Amniotic stem cell (primary cell): ENCODE measurements around the gene BCL2L2.
A peak's percentile ranks its signal among the peaks of the same experiment; 100 is the strongest.
"Not testable (repeated sequence)": the region's sequence is repeated elsewhere in the genome, so short reads cannot be mapped to it uniquely, and the experiment has no call there.

ENCODE experiments used
- DNase-seq: peaks from one replicate; lab custom pipeline; 2025; lab: John Stamatoyannopoulos, UW

BCL2L2 gene

DNA sequence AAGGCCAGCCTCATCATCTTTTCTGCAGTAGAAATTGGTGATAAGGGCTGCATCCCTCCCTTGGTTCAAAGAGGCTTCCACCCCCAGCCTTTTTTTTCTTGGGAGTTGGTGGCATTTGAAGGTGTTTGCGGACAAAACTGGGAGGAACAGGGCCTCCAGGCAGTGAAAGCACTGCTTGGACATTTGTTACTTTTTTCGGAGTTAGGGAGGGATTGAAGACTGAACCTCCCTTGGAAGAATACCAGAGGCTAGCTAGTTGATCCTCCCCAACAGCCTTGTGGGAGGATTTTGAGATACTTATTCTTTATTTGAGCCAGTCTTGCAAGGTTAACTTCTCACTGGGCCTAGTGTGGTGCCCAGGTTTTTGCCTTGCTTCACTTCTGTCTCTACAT is 17.8 kb downstream of the BCL2L2 start:
- no peak for DNase-seq

GRCh38 chr14:23324993-23325392 is 18.4 kb downstream of the BCL2L2 start:
- DNase-seq = no peak

DNA sequence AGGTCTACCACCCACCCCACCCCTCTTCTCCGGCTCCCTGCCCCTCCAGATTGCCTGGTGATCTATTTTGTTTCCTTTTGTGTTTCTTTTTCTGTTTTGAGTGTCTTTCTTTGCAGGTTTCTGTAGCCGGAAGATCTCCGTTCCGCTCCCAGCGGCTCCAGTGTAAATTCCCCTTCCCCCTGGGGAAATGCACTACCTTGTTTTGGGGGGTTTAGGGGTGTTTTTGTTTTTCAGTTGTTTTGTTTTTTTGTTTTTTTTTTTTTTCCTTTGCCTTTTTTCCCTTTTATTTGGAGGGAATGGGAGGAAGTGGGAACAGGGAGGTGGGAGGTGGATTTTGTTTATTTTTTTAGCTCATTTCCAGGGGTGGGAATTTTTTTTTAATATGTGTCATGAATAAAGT is 19.1 kb downstream of the BCL2L2 start:
- not testable (repeated sequence) for DNase-seq

DNA sequence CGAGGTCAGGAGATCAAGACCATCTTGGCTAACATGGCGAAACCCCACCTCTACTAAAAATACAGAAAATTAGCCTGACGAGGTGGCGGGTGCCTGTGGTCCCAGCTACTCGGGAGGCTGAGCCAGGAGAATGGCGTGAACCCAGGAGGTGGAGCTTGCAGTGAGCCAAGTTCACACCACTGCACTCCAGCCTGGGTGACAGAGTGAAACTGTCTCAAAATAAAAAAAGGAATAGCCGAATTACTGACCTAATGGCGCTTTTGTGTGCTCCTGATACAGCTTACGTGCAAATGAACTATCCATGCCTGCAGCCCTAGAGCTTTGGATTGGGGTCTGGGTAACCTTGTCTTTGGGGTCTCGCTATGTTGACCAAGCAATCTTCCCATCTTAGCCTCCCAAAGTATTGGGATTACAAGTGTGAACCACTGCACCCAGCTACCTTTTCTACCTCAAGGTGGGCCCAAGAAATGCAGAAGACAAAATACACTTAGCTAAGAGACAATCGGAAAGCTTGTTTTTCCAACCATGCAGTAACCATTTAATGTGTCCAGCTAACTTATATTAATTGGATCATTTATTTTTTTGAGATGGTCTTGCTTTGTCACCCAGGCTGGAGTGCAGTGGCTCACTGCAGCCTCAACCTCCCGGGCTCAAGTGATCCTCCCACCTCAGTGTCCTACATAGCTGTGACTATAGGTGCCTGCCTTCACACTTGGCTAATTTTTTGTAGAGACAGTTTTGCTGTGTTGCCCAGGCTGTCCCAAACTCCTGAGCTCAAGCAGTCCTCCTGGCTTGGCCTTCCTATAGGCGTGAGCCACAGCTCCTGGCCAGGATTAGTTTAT is 20.1 kb downstream of the BCL2L2 start:
- no peak for DNase-seq

- DNase-seq = peak; percentile 65
Measured at GRCh38 chr14:23327947-23328744, 21.5 kb downstream of the BCL2L2 start.

DNA sequence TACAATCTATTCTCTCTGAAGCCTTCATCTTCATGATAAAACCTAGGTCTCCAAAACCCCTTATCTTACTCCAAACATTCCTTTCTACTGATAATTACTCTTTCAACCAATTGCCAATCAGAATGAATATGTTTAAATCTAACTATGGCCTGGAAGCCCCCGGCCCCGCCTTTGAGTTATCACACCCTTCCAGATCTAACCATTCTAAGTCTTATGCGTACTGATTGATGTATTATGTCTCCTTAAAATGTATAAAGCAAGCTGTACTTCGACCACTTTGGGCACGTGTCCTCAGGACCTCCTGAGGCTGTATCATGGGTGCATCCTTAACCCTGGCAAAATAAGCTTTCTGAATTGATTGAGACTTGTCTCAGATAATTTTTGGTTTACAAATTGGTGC is 29.0 kb downstream of the BCL2L2 start:
- no peak for DNase-seq

DNA sequence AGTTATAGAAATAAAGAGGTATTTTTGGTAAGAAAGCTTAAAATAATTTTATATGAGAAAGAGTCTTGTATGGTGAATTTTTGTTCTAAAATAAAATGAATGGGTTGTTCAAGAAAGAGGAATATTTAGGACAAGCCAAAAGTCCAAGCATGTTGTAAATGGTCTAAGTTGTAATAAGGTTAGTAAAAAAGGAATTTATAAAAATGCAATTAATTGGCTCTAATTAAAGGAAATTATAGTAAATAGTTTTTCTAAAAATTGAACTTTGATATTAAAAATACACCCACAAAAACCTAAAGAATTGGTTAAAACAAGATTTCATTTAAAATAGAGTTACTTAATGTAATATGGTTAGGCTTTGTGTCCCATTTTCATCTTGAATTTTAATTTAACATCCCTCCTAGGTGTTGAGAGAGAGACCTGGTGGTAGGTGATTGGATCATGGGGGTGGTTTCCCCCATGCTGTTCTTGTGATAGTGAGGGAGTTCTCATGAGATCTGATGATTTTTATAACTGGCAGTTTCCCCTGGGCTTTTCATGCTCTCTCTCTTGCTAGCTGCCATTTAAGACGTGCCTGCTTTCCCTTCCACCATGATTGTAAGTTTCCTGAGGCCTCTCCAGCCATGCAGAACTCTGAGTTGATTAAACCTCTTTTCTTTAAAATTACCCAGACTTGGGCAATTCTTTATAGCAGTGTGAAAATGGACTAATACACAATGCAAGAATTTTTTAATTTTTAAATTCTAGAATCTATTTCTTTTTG is 33.1 kb downstream of the BCL2L2 start:
- no peak for DNase-seq

DNA sequence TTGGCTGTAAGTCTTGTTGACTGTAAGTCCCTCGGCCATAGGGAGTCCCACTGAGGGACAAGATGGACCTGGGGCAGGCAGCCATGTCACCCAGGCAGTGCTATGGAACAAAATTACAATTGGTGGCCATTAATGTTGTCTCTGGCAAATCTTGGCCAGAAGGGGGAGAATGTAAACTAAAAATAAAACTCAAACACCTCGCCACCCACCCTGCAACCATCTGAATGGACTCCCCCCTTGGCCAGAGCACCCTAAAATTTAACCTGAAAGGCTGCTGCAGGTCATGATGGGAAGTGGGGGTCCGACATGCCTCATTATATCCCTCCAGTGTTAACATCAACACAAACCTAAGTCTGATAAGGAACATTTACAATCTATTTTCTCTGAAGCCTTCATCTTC is 37.8 kb downstream of the BCL2L2 start:
- no peak for DNase-seq

GRCh38 chr14:23345987-23346692 is 39.5 kb downstream of the BCL2L2 start:
- no peak for DNase-seq

- DNase-seq = no peak
Measured at GRCh38 chr14:23346693-23347405, 40.2 kb downstream of the BCL2L2 start.

- DNase-seq = no peak
Measured at GRCh38 chr14:23347406-23348296, 41.0 kb downstream of the BCL2L2 start.

DNA sequence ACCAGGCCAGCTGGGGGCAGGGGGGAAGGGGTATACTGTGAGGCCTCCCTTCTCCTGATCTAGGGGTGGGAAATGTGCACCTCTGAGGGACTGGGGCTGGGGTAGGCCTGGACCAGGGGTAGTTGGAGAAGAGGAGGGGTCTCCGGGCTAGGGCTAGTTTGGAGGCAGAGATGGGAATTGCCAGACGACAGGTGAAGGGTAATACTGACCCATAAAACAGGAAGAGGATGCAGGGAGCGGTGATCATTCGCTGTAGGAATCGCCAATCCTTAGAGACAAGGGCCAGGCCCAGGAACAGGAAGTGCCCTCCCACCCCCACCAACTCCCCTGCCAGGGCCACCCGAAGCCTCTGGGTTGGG is 41.6 kb downstream of the BCL2L2 start:
- no peak for DNase-seq

DNA sequence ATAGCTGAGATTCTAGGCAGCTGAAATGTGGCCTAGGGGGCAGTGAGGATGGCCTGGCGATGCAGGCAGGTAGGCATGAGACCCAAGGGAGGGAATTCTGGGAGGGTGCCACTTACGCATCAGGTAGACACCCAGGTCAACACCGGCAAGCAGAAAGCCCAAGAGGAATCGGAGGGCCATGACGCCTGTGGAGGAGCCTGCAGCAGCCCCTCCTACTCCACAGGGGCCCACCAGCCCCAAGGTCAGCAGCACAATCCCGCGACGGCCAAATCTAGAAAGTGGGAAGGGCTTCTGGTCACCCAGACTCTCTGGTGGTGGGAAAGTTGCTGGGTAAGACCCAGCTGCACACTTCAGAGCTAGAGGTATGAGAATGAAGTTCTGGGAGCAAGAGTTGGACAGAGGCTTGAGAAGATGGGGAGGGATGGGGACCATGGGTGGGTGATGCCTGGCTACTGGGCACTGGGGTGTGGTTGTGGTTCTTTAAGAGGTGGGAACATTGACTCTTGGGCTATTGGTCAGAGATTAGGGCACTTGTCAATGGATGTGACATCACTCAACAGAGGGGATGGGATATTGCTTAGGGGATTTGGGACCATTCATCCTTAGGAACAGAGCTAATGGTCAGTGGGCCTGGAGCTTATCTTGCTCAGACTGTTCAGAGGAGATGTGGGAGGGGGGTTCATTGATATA is 42.7 kb downstream of the BCL2L2 start:
- DNase-seq = no peak

- no peak for DNase-seq
Measured at GRCh38 chr14:23351681-23352505, 45.3 kb downstream of the BCL2L2 start.

- peak; percentile 88 for DNase-seq
Measured at GRCh38 chr14:23352506-23353432, 46.1 kb downstream of the BCL2L2 start, which contains the start of gene SLC22A17. Gene SLC22A17, minus strand, starts transcription at chr14:23352887.

GRCh38 chr14:23353433-23353780 is 46.8 kb downstream of the BCL2L2 start:
- DNase-seq = no peak

DNA sequence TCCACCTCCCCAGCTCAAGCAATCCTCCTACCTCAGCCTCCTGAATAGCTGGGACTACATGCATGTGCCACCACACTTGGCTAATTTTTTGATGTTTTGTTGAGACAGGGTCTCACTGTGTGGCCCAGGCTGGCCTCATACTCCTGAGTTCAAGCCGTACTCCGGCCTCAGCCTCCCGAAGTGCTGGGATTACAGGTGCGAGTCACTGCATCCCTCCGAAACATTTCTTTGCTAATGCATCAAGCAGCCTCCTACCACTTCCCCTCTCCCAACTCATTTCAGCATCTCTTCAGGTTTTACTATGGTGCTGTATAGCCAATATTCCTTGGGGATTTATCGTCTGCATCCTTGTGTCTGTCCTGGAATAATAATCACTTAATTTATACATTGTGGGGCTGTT is 48.4 kb downstream of the BCL2L2 start:
- DNase-seq = no peak
